Vagina (tissue), 2 donors: ENCODE data around the gene BCOR. TPM values are rescaled to one million over a fixed set of nuclear protein-coding genes. Genes with fewer than 3 reads are reported as not detected.

ENCODE experiments used
- DNase-seq, 2 donors: peaks; one replicate each; pipeline ENCODE4 v3.0.0-alpha.2; 2017; ENCODE audit errors: extremely low spot score in 2 of 2
- H3K27ac ChIP-seq: fragments of 200-600 bp; sonication (generic); one replicate; pipeline ENCODE4 v1.5.1; 2019
- H3K27me3 ChIP-seq: fragments of 200-600 bp; sonication (generic); one replicate; pipeline ENCODE4 v1.5.1; 2019
- H3K36me3 ChIP-seq, 2 donors: fragments of 200-600 bp; sonication (generic); one replicate each; pipeline ENCODE4 v1.5.1; 2017 to 2019
- H3K4me1 ChIP-seq: fragments of 200-600 bp; sonication (generic); one replicate; pipeline ENCODE4 v1.5.1; 2019
- H3K4me3 ChIP-seq, 2 donors: fragments of 200-600 bp; sonication (generic); 1 replicate in 1 of 2; 2 replicates in 1 of 2; pipeline ENCODE4 v1.5.1; 2016 to 2019
- H3K9me3 ChIP-seq: fragments of 200-600 bp; sonication (generic); one replicate; pipeline ENCODE4 v1.5.1; 2019
- POLR2A ChIP-seq, 2 donors: fragments of 450-650 bp; IDR thresholded peaks; one replicate each; pipeline ENCODE4 v1.6.1; 2017; ENCODE audit warnings: antibody characterized with exemption in 2 of 2, mild to moderate bottlenecking in 2 of 2, moderate library complexity in 2 of 2
- POLR2AphosphoS5 ChIP-seq, 2 donors: sonication (generic); formaldehyde crosslinking; IDR thresholded peaks; one replicate each; pipeline ENCODE4 v1.9.0; 2017; ENCODE audit warnings: antibody characterized with exemption in 2 of 2, mild to moderate bottlenecking in 2 of 2, low read depth in 1 of 2; ENCODE audit not compliant: insufficient read depth in 1 of 2
- intact Hi-C: fragments of 100-400 bp; cut with DNase I; formaldehyde crosslinking; loops from one replicate; pipeline ENCODE4 v1.15.1; 2023
- total RNA-seq: library from RNA; depleted of rRNA; stranded (reverse); fragments of >200 nt; gene quantifications from one replicate; pipeline ENCODE4 v1.2.3, GENCODE V29; 2016
- TF ChIP-seq, protein P1 (sequence below), 3 experiments: fragments of 450-650 bp in 2 of 3; fragments of 200-600 bp in 1 of 3; sonication (generic) in 1 of 3; IDR thresholded peaks; one replicate each; pipeline ENCODE4 v1.5.1; 2017 to 2019; ENCODE audit warnings: antibody characterized with exemption in 3 of 3, mild to moderate bottlenecking in 2 of 3, moderate library complexity in 2 of 3

Gene BCOR
- total RNA-seq, 1 donor from 2014 or later: 19.9 TPM

DNA sequence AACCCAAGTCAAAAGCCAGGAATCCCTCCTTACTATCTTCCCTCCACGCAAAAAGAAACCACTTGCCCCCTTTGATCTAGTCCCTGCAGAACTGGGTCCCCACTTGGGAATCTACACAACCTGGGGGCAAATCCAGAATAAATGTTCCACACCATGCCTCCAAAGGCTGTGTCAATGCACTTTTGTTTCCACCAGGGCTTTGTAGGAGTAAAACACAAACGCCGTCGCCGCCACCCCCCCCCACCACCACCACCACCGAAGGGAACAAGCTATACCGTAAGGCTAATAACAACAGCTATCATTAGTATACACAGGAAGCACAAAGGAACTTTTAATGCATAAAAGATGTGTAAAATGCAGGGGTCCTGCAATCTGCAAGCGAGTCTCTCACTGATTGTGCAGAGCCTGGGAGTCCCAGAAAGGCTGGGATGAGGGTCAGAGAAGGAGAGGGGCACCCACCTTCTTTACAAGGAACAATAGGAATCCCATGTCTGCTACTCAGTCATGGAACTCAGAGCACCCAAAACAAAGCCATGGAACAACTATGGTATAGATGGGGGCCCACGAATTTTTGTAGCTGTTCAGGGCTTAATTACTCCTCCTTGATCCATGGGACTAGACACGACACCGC, 13.2 kb downstream of the BCOR start:
- H3K36me3 ChIP-seq: no peaks in the 10 kb centered on the region
- H3K27ac ChIP-seq: no peak overlapping the region
- no peak overlapping the region for H3K4me3 ChIP-seq
- DNase-seq: no peak
- peaks cover 63% of the 10 kb centered on the region for H3K4me1 ChIP-seq
- no peak for TF ChIP-seq POLR2AphosphoS5 (IDR thresholded peaks at IDR 0.05; ENCODE audit: insufficient read depth in 1 of 2, low read depth in 1 of 2)
- TF ChIP-seq, protein P1, sequence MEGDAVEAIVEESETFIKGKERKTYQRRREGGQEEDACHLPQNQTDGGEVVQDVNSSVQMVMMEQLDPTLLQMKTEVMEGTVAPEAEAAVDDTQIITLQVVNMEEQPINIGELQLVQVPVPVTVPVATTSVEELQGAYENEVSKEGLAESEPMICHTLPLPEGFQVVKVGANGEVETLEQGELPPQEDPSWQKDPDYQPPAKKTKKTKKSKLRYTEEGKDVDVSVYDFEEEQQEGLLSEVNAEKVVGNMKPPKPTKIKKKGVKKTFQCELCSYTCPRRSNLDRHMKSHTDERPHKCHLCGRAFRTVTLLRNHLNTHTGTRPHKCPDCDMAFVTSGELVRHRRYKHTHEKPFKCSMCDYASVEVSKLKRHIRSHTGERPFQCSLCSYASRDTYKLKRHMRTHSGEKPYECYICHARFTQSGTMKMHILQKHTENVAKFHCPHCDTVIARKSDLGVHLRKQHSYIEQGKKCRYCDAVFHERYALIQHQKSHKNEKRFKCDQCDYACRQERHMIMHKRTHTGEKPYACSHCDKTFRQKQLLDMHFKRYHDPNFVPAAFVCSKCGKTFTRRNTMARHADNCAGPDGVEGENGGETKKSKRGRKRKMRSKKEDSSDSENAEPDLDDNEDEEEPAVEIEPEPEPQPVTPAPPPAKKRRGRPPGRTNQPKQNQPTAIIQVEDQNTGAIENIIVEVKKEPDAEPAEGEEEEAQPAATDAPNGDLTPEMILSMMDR (IDR thresholded peaks at IDR 0.05): no peak
- TF ChIP-seq POLR2A (IDR thresholded peaks at IDR 0.05): no peak
- intact Hi-C loops: loop anchor here (5.0 kb wide), 1 partner anchor 88 kb away; no protein-coding TSS in a partner anchor
- H3K27me3 ChIP-seq: peaks cover 3% of the 10 kb centered on the region
- H3K9me3 ChIP-seq: no peaks in the 10 kb centered on the region

DNA sequence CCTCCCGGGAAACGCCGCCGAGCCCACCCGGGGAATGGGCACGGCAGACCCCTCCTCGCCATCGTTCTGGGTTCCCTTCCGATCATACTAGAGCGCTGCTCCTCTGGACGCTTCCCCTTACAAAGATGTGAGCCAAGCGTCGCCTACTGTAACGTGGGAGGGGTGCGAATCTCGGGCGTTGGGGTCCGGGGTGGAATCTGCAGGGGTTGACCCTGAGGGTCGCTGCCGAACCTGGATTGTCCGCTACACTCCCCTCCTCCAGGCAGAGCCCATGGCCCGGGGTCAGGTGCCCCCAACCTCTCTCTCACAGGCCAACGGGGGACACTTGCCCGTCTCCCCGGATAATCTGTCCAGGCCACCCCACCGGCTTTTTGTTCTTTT, 13.8 kb downstream of the BCOR start:
- peaks cover 59% of the 10 kb centered on the region for H3K4me1 ChIP-seq
- no peaks in the 10 kb centered on the region for H3K9me3 ChIP-seq
- H3K36me3 ChIP-seq: no peaks in the 10 kb centered on the region
- intact Hi-C loops: no loop called here
- peak overlapping the region; percentile 32 to 40 for H3K4me3 ChIP-seq
- DNase-seq: no peak
- peaks cover 3% of the 10 kb centered on the region for H3K27me3 ChIP-seq
- no peak for TF ChIP-seq POLR2A (IDR thresholded peaks at IDR 0.05)
- peak overlapping the region; percentile 12 for H3K27ac ChIP-seq

DNA sequence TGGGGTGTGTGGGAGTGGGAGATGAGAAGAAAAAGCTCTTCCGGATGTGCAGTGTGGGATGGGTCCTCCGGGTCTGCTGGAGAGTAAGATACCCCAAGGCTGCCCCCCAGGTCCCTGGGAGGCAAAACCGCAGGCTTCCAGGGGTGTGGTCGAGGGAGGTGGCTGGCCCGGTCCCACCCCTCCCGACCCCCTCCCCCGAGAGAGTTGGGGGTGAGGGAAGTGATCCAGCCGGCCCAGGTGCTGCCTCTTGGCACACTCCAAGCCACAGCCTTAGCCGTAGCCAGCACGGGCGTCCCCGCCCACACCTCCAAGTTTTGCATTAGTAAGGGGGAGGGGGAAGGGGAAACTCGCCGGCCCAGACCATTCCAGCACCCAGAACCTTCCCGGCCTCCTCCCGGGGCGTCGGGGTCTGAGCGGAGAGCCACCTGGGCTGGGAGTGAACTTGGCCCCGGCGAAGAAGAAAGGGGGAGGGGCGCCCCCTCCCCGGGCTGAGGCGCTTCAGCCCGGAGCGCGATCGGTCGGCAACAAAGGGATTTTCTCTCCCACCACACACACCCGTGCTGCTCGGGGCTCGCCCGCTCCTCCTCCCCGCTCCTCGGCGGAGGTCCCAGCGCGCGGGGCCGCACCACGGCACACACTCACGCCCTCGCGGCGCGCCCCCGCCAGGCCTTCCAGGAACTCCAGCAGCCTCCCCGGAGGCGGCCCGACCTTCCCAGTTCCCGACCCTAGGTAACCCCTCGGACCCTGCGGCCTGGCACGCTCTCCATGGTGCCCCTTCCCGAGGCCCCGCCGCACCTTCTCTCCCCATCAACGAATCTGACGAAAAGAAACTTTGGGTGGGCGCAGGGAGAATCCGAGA, 14.4 kb downstream of the BCOR start:
- H3K9me3 ChIP-seq: no peaks in the 10 kb centered on the region
- no peak for DNase-seq
- intact Hi-C loops: no loop called here
- peak overlapping the region; percentile 32 to 40 for H3K4me3 ChIP-seq
- no peaks in the 10 kb centered on the region for H3K36me3 ChIP-seq
- TF ChIP-seq POLR2A (IDR thresholded peaks at IDR 0.05) (no peak), POLR2AphosphoS5 (IDR thresholded peaks at IDR 0.05; ENCODE audit: insufficient read depth in 1 of 2, low read depth in 1 of 2) (no peak)
- TF ChIP-seq, protein P1 (IDR thresholded peaks at IDR 0.05): no peak
- H3K27ac ChIP-seq: peak overlapping the region; percentile 12
- peaks cover 53% of the 10 kb centered on the region for H3K4me1 ChIP-seq
- peaks cover 3% of the 10 kb centered on the region for H3K27me3 ChIP-seq

DNA sequence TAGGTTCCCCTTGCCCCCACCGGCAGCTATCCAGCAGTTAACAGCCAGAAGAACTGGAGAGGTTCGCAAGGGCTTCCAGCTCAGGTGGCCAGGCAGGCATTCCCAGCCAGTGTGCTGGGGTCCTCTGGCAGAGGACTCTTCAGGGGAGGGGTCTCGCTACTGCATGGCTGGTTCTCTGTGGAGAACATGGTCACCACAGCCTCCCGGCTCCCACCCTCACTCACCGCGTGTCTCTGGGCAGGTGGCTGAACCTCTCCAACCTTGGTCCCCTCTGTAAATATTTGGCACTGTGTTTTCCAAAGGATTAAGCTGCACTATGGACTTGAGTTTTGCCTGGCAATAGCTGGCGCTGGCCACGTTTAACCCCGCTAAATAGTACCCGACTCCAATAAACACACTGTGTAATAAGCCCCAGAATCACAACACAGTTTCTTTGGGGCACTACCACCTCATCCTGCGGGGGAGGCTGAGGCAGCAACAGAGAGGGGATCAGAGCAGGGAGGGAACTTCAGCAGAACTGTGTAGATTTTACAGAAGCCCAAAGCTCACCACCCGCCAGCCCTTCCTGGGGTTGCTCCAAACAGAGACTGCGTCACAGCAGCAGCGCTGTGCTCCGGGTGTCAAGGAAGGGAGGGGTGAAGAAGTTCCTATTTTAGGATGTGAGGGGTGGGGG, 15.2 kb downstream of the BCOR start:
- peaks cover 3% of the 10 kb centered on the region for H3K27me3 ChIP-seq
- H3K9me3 ChIP-seq: no peaks in the 10 kb centered on the region
- peak overlapping the region; percentile 32 to 40 for H3K4me3 ChIP-seq
- H3K4me1 ChIP-seq: peaks cover 45% of the 10 kb centered on the region
- intact Hi-C loops: no loop called here
- no peak overlapping the region for H3K27ac ChIP-seq
- no peak for DNase-seq
- TF ChIP-seq POLR2AphosphoS5 (IDR thresholded peaks at IDR 0.05; ENCODE audit: insufficient read depth in 1 of 2, low read depth in 1 of 2): no peak
- TF ChIP-seq, protein P1 (IDR thresholded peaks at IDR 0.05): no peak
- TF ChIP-seq POLR2A (IDR thresholded peaks at IDR 0.05): no peak
- no peaks in the 10 kb centered on the region for H3K36me3 ChIP-seq

DNA sequence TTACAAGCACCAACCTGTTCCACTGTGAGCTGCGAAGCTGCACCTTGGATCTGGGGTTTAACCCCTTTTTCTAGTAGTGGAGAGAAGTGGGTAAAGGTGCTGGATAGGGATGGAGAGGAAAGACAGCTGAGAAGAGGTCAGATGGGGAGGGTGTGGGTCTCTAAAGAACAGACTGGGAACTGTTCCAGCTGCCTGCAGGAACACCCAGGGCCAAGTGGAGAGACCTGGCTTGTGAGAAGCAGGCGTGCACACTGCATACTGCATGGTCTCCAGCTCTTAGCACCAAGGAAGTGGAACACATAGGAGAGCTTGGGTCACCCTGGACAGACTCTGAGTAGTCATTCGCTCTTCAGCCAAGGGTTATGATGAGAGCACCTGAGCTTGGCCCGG, 16.1 kb downstream of the BCOR start:
- intact Hi-C loops: no loop called here
- Histone ChIP-seq H3K9me3 (no peaks in the 10 kb centered on the region), H3K27me3 (peaks cover 3% of the 10 kb centered on the region), H3K36me3 (no peaks in the 10 kb centered on the region), H3K4me1 (peaks cover 38% of the 10 kb centered on the region), H3K4me3 (no peak overlapping the region), H3K27ac (no peak overlapping the region)
- DNase-seq: no peak
- no peak for TF ChIP-seq POLR2AphosphoS5 (IDR thresholded peaks at IDR 0.05; ENCODE audit: insufficient read depth in 1 of 2, low read depth in 1 of 2)
- TF ChIP-seq, protein P1 (IDR thresholded peaks at IDR 0.05): no peak
- TF ChIP-seq POLR2A (IDR thresholded peaks at IDR 0.05): no peak
